Activated naive CD4-positive, alpha-beta T cell treated with anti-CD3 and anti-CD28 coated beads, Interleukin-2, amount 50 U/mL, for 24 hours (primary cell): Measurements from ENCODE around the gene C14orf132.

Experiments
- H3K27ac Mint-ChIP-seq: one replicate; pipeline ENCODE4 v1.8.0; 2021; ENCODE audit warnings: mild to moderate bottlenecking, mixed read lengths
- H3K27me3 Mint-ChIP-seq: one replicate; pipeline ENCODE4 v1.8.0; 2021; ENCODE audit warnings: mixed read lengths
- H3K36me3 Mint-ChIP-seq: one replicate; pipeline ENCODE4 v1.8.0; 2021; ENCODE audit warnings: mixed read lengths
- H3K4me1 Mint-ChIP-seq: one replicate; pipeline ENCODE4 v1.8.0; 2021; ENCODE audit warnings: mixed read lengths
- H3K4me3 Mint-ChIP-seq: one replicate; pipeline ENCODE4 v1.8.0; 2021; ENCODE audit warnings: mild to moderate bottlenecking, mixed read lengths
- H3K9me3 Mint-ChIP-seq: one replicate; pipeline ENCODE4 v1.8.0; 2021; ENCODE audit warnings: mixed read lengths

The C14orf132 gene

GRCh38 chr14:96052541-96053247, 13.5 kb downstream of the C14orf132 start:
- peaks cover 2% of the 10 kb centered on the region for H3K36me3 Mint-ChIP-seq
- H3K9me3 Mint-ChIP-seq, result no peaks in the 10 kb centered on the region
- no peak overlapping the region for H3K27ac Mint-ChIP-seq
- H3K27me3 Mint-ChIP-seq, result peaks cover 2% of the 10 kb centered on the region
- H3K4me1 Mint-ChIP-seq, result no peaks in the 10 kb centered on the region
- no peak overlapping the region for H3K4me3 Mint-ChIP-seq

GRCh38 chr14:96053248-96053599, 14.1 kb downstream of the C14orf132 start:
- Mint-ChIP-seq H3K9me3 (no peaks in the 10 kb centered on the region), H3K4me1 (no peaks in the 10 kb centered on the region), H3K27ac (no peak overlapping the region), H3K27me3 (peaks cover 3% of the 10 kb centered on the region), H3K4me3 (no peak overlapping the region), H3K36me3 (peaks cover 2% of the 10 kb centered on the region)

GRCh38 chr14:96053600-96054381, 14.6 kb downstream of the C14orf132 start:
- no peak overlapping the region for H3K4me3 Mint-ChIP-seq
- peaks cover 2% of the 10 kb centered on the region for H3K36me3 Mint-ChIP-seq
- H3K27ac Mint-ChIP-seq, result no peak overlapping the region
- H3K9me3 Mint-ChIP-seq, result no peaks in the 10 kb centered on the region
- H3K4me1 Mint-ChIP-seq, result no peaks in the 10 kb centered on the region
- H3K27me3 Mint-ChIP-seq, result peaks cover 3% of the 10 kb centered on the region

GRCh38 chr14:96054661-96055060, 15.5 kb downstream of the C14orf132 start:
- no peaks in the 10 kb centered on the region for H3K9me3 Mint-ChIP-seq
- no peaks in the 10 kb centered on the region for H3K4me1 Mint-ChIP-seq
- no peak overlapping the region for H3K4me3 Mint-ChIP-seq
- H3K27me3 Mint-ChIP-seq, result peaks cover 3% of the 10 kb centered on the region
- peaks cover 2% of the 10 kb centered on the region for H3K36me3 Mint-ChIP-seq
- no peak overlapping the region for H3K27ac Mint-ChIP-seq

GRCh38 chr14:96055065-96055752, 16.0 kb downstream of the C14orf132 start:
- Mint-ChIP-seq H3K27me3 (peaks cover 3% of the 10 kb centered on the region), H3K27ac (no peak overlapping the region), H3K36me3 (peaks cover 2% of the 10 kb centered on the region), H3K4me1 (no peaks in the 10 kb centered on the region), H3K9me3 (no peaks in the 10 kb centered on the region), H3K4me3 (no peak overlapping the region)

GRCh38 chr14:96055753-96056508, 16.8 kb downstream of the C14orf132 start:
- Mint-ChIP-seq H3K36me3 (no peaks in the 10 kb centered on the region), H3K4me3 (no peak overlapping the region), H3K27ac (no peak overlapping the region), H3K27me3 (peaks cover 7% of the 10 kb centered on the region), H3K9me3 (no peaks in the 10 kb centered on the region), H3K4me1 (no peaks in the 10 kb centered on the region)

- no peaks in the 10 kb centered on the region for H3K36me3 Mint-ChIP-seq
- peaks cover 8% of the 10 kb centered on the region for H3K27me3 Mint-ChIP-seq
- H3K9me3 Mint-ChIP-seq, result no peaks in the 10 kb centered on the region
- H3K4me3 Mint-ChIP-seq, result no peak overlapping the region
- H3K4me1 Mint-ChIP-seq, result no peaks in the 10 kb centered on the region
- H3K27ac Mint-ChIP-seq, result no peak overlapping the region
Measured at GRCh38 chr14:96056509-96057422, 17.6 kb downstream of the C14orf132 start.

GRCh38 chr14:96057738-96058137, 18.6 kb downstream of the C14orf132 start:
- Mint-ChIP-seq H3K4me3 (no peak overlapping the region), H3K27me3 (peaks cover 9% of the 10 kb centered on the region), H3K9me3 (no peaks in the 10 kb centered on the region), H3K36me3 (no peaks in the 10 kb centered on the region), H3K4me1 (no peaks in the 10 kb centered on the region), H3K27ac (no peak overlapping the region)

GRCh38 chr14:96058576-96059200, 19.5 kb downstream of the C14orf132 start:
- Mint-ChIP-seq H3K27me3 (peaks cover 10% of the 10 kb centered on the region), H3K36me3 (no peaks in the 10 kb centered on the region), H3K4me3 (no peak overlapping the region), H3K9me3 (no peaks in the 10 kb centered on the region), H3K4me1 (no peaks in the 10 kb centered on the region), H3K27ac (no peak overlapping the region)

GRCh38 chr14:96059519-96060135, 20.5 kb downstream of the C14orf132 start:
- H3K27ac Mint-ChIP-seq, result no peak overlapping the region
- no peaks in the 10 kb centered on the region for H3K9me3 Mint-ChIP-seq

GRCh38 chr14:96060186-96060933, 21.2 kb downstream of the C14orf132 start:
- H3K4me1 Mint-ChIP-seq, result no peaks in the 10 kb centered on the region
- peaks cover 14% of the 10 kb centered on the region for H3K27me3 Mint-ChIP-seq
- H3K9me3 Mint-ChIP-seq, result no peaks in the 10 kb centered on the region
- no peaks in the 10 kb centered on the region for H3K36me3 Mint-ChIP-seq
- H3K27ac Mint-ChIP-seq, result no peak overlapping the region
- H3K4me3 Mint-ChIP-seq, result no peak overlapping the region

More at GRCh38 chr14:96059519-96060135, 20.5 kb downstream of the C14orf132 start:
- no peaks in the 10 kb centered on the region for H3K4me1 Mint-ChIP-seq
- H3K4me3 Mint-ChIP-seq, result no peak overlapping the region
- peaks cover 11% of the 10 kb centered on the region for H3K27me3 Mint-ChIP-seq
- no peaks in the 10 kb centered on the region for H3K36me3 Mint-ChIP-seq

- Mint-ChIP-seq H3K4me3 (no peak overlapping the region), H3K9me3 (no peaks in the 10 kb centered on the region), H3K27me3 (peaks cover 14% of the 10 kb centered on the region), H3K27ac (no peak overlapping the region), H3K36me3 (no peaks in the 10 kb centered on the region), H3K4me1 (no peaks in the 10 kb centered on the region)
Measured at GRCh38 chr14:96062010-96062409, 22.8 kb downstream of the C14orf132 start.

- Mint-ChIP-seq H3K36me3 (no peaks in the 10 kb centered on the region), H3K9me3 (no peaks in the 10 kb centered on the region), H3K27me3 (peaks cover 14% of the 10 kb centered on the region), H3K4me1 (no peaks in the 10 kb centered on the region), H3K4me3 (no peak overlapping the region), H3K27ac (no peak overlapping the region)
Measured at GRCh38 chr14:96062506-96062905, 23.3 kb downstream of the C14orf132 start.
